OCI-LY3 (cell line): Measurements from ENCODE around the gene VPS45.
A peak's percentile ranks its signal among the peaks of the same experiment; 100 is the strongest.

Source experiments
- H2AFZ ChIP-seq: fragments of 200-600, 300-600 bp; shearing (Covaris generic); 2 replicates; pipeline ENCODE4 v1.6.0; 2014; ENCODE audit warnings: antibody characterized with exemption, low read depth, low read length
- H3K27ac ChIP-seq: fragments of 200-600, 300-600 bp; sonication (generic); 2 replicates; pipeline ENCODE4 v1.5.1; 2014; ENCODE audit warnings: mild to moderate bottlenecking, low read length, moderate library complexity, mixed read lengths
- H3K27me3 ChIP-seq: fragments of 200-600, 300-600 bp; sonication (generic); 2 replicates; pipeline ENCODE4 v1.6.1; 2014; ENCODE audit warnings: low read depth, low read length, mixed read lengths
- H3K36me3 ChIP-seq: fragments of 200-600, 300-600 bp; sonication (generic); replicated peaks from 2 replicates; pipeline ENCODE3; 2014; ENCODE audit warnings: low read depth, low read length, mixed read lengths
- H3K4me1 ChIP-seq: fragments of 300-600, 200-600 bp; sonication (generic); 2 replicates; pipeline ENCODE4 v1.6.1; 2014; ENCODE audit warnings: low read length, mixed read lengths
- H3K4me2 ChIP-seq: fragments of 200-600, 300-600 bp; sonication (generic); 2 replicates; pipeline ENCODE4 v1.6.1; 2014; ENCODE audit warnings: low read length, mixed read lengths
- H3K4me3 ChIP-seq: fragments of 300-600, 200-600 bp; sonication (generic); 2 replicates; pipeline ENCODE4 v1.5.1; 2014; ENCODE audit warnings: antibody characterized with exemption, mild to moderate bottlenecking, low read length, moderate library complexity
- H3K79me2 ChIP-seq: fragments of 300-600, 200-600 bp; shearing (Covaris generic); 2 replicates; pipeline ENCODE4 v1.6.1; 2014; ENCODE audit warnings: mild to moderate bottlenecking, low read length, mixed read lengths
- H3K9ac ChIP-seq: fragments of 300-600, 200-600 bp; shearing (Covaris generic); 2 replicates; pipeline ENCODE4 v1.6.0; 2014; ENCODE audit warnings: mild to moderate bottlenecking, low read length, moderate library complexity
- H3K9me3 ChIP-seq: fragments of 200-600, 300-600 bp; shearing (Covaris generic); 2 replicates; pipeline ENCODE4 v1.6.1; 2014; ENCODE audit warnings: low read length, mixed read lengths; ENCODE audit not compliant: insufficient read depth
- H4K20me1 ChIP-seq: fragments of 200-600, 300-600 bp; sonication (generic); 2 replicates; pipeline ENCODE4 v1.6.1; 2016; ENCODE audit warnings: low read length, mixed read lengths; ENCODE audit not compliant: insufficient read depth
- EZH2phosphoT487 ChIP-seq: fragments of 200-600 bp; shearing (Covaris generic); IDR thresholded peaks from 2 replicates; pipeline ENCODE4 v1.6.1; 2018; ENCODE audit warnings: antibody characterized with exemption, mixed run types, low read depth
- TF ChIP-seq, protein P1 (sequence below): fragments of 200-600, 300-600 bp; sonication (generic); IDR thresholded peaks from 2 replicates; pipeline ENCODE4 v1.5.1; 2014; ENCODE audit warnings: antibody characterized with exemption, low read length, low read depth

VPS45 gene

GRCh38 chr1:150159550-150159949, 92.0 kb downstream of the VPS45 start:
- no peak overlapping the region for H2AFZ ChIP-seq
- TF ChIP-seq, protein P1, sequence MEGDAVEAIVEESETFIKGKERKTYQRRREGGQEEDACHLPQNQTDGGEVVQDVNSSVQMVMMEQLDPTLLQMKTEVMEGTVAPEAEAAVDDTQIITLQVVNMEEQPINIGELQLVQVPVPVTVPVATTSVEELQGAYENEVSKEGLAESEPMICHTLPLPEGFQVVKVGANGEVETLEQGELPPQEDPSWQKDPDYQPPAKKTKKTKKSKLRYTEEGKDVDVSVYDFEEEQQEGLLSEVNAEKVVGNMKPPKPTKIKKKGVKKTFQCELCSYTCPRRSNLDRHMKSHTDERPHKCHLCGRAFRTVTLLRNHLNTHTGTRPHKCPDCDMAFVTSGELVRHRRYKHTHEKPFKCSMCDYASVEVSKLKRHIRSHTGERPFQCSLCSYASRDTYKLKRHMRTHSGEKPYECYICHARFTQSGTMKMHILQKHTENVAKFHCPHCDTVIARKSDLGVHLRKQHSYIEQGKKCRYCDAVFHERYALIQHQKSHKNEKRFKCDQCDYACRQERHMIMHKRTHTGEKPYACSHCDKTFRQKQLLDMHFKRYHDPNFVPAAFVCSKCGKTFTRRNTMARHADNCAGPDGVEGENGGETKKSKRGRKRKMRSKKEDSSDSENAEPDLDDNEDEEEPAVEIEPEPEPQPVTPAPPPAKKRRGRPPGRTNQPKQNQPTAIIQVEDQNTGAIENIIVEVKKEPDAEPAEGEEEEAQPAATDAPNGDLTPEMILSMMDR: no peak
- no peak for TF ChIP-seq EZH2phosphoT487
- H3K79me2 ChIP-seq: peaks cover 47% of the 10 kb centered on the region
- peak overlapping the region; percentile 72 for H3K4me3 ChIP-seq
- H3K9me3 ChIP-seq: no peaks in the 10 kb centered on the region
- no peaks in the 10 kb centered on the region for H3K27me3 ChIP-seq
- H3K36me3 ChIP-seq: peaks cover 66% of the 10 kb centered on the region
- peaks cover 73% of the 10 kb centered on the region for H3K4me1 ChIP-seq
- peak overlapping the region; percentile 96 for H3K4me2 ChIP-seq
- peak overlapping the region; percentile 86 for H3K9ac ChIP-seq
- peak overlapping the region; percentile 94 for H3K27ac ChIP-seq
- H4K20me1 ChIP-seq: peaks cover 3% of the 10 kb centered on the region; the same call in 1 of the 2 replicates

GRCh38 chr1:150160964-150161621, 93.5 kb downstream of the VPS45 start:
- peaks cover 89% of the 10 kb centered on the region for H3K4me1 ChIP-seq
- H3K27me3 ChIP-seq: no peaks in the 10 kb centered on the region
- H3K4me3 ChIP-seq: peak overlapping the region; percentile 69
- no peak overlapping the region for H2AFZ ChIP-seq
- no peaks in the 10 kb centered on the region for H3K9me3 ChIP-seq
- no peaks in the 10 kb centered on the region for H4K20me1 ChIP-seq
- peaks cover 50% of the 10 kb centered on the region for H3K36me3 ChIP-seq
- H3K9ac ChIP-seq: peak overlapping the region; percentile 96
- H3K4me2 ChIP-seq: peak overlapping the region; percentile 98
- H3K27ac ChIP-seq: peak overlapping the region; percentile 94
- peaks cover 32% of the 10 kb centered on the region for H3K79me2 ChIP-seq
- no peak for TF ChIP-seq EZH2phosphoT487
- TF ChIP-seq, protein P1: peak; percentile 14; the same call in 1 of the 2 replicates

DNA sequence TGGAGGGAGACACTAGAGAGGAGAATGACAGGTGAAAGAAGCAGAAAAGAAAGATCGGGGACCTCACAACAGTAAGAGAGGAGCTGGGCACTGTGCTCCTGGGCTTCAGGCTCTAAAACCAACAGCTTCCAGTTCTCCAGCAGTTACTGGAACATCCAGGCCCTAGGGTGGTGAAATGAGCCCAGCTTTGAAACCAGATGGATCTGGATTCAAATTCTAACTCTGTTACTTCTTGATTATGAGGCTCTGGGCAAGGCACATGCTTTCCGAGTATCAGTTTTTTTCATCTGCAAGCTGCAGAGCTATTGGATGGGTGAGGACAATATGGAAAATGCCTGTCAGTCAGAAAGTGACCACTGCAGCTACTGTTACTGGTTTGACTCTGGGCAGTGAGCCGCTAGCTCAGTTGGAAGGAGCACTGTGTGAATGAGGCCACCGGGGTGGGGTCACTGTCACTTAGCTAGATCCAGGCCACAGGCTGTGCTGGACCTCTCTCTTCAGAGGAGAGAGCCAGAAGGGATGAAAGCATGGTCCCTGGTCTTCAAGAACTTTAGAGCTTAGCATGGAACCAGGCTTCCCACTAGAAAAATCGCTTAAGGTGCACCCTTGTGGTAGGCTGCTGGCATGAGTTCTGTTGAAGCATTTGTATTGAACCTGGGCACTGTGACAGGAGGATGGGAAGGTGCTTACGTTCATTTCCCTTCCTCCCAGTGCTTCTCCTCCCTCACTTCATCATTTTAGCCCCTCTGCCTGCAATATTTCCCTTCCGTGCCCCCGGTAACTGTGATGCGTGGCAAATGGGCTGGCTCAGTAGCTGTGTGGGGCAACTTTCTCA, 94.4 kb downstream of the VPS45 start:
- peak overlapping the region; percentile 69 for H3K4me3 ChIP-seq
- peak overlapping the region; percentile 98 for H3K4me2 ChIP-seq
- peaks cover 31% of the 10 kb centered on the region for H3K79me2 ChIP-seq
- TF ChIP-seq EZH2phosphoT487: no peak
- TF ChIP-seq, protein P1: peak; percentile 52
- H3K9ac ChIP-seq: peak overlapping the region; percentile 96
- no peak overlapping the region for H2AFZ ChIP-seq
- H4K20me1 ChIP-seq: no peaks in the 10 kb centered on the region
- peaks cover 41% of the 10 kb centered on the region for H3K36me3 ChIP-seq
- no peaks in the 10 kb centered on the region for H3K27me3 ChIP-seq
- no peaks in the 10 kb centered on the region for H3K9me3 ChIP-seq
- H3K27ac ChIP-seq: peak overlapping the region; percentile 94
- peaks cover 97% of the 10 kb centered on the region for H3K4me1 ChIP-seq

- no peaks in the 10 kb centered on the region for H4K20me1 ChIP-seq
- H3K36me3 ChIP-seq: peaks cover 36% of the 10 kb centered on the region
- TF ChIP-seq, protein P1: no peak
- TF ChIP-seq EZH2phosphoT487: no peak
- H3K79me2 ChIP-seq: peaks cover 31% of the 10 kb centered on the region
- peaks cover 94% of the 10 kb centered on the region for H3K4me1 ChIP-seq
- peak overlapping the region; percentile 69 for H3K4me3 ChIP-seq
- peak overlapping the region; percentile 98 for H3K4me2 ChIP-seq
- no peaks in the 10 kb centered on the region for H3K9me3 ChIP-seq
- peak overlapping the region; percentile 94 for H3K27ac ChIP-seq
- no peak overlapping the region for H2AFZ ChIP-seq
- H3K9ac ChIP-seq: peak overlapping the region; percentile 96
- no peaks in the 10 kb centered on the region for H3K27me3 ChIP-seq
Observed at GRCh38 chr1:150162582-150162861, 94.9 kb downstream of the VPS45 start.
